Measurements from ENCODE around the gene C3orf70.

DNA sequence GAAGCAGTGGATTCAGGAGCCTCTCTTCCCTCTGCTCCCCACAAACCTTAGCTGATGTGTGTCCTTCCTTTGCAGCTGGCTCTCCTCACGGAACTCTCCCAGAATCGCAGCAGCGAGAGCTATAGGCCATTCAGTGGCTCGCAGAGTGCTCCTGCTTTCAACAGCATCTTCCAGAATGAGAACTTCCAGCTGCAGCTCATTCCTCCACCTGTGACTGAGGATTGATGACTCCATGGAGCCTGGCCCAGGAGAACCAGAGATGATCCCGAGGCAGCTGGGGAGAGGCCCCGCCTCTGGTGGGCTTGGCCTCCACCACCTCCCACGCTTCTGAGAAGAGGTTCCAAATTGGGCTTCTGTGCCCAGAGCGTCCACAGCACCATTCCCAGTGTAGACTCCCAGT, 101.1 kb downstream of the C3orf70 start:
- TF ChIP-seq, protein P1, sequence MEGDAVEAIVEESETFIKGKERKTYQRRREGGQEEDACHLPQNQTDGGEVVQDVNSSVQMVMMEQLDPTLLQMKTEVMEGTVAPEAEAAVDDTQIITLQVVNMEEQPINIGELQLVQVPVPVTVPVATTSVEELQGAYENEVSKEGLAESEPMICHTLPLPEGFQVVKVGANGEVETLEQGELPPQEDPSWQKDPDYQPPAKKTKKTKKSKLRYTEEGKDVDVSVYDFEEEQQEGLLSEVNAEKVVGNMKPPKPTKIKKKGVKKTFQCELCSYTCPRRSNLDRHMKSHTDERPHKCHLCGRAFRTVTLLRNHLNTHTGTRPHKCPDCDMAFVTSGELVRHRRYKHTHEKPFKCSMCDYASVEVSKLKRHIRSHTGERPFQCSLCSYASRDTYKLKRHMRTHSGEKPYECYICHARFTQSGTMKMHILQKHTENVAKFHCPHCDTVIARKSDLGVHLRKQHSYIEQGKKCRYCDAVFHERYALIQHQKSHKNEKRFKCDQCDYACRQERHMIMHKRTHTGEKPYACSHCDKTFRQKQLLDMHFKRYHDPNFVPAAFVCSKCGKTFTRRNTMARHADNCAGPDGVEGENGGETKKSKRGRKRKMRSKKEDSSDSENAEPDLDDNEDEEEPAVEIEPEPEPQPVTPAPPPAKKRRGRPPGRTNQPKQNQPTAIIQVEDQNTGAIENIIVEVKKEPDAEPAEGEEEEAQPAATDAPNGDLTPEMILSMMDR (conservative IDR thresholded peaks at IDR 0.05; ENCODE audit: low read length) = no peak
- TF ChIP-seq EZH2phosphoT487 (IDR thresholded peaks at IDR 0.05; ENCODE audit: borderline replicate concordance, low read depth, low read length) = no peak
